Tibial nerve (tissue), 4 donors: ENCODE data around the gene TYMS.

Source experiments
- EP300 ChIP-seq, 2 donors: sonication (generic); formaldehyde crosslinking; IDR thresholded peaks; one replicate each; pipeline ENCODE4 v1.6.1; 2017; ENCODE audit warnings: antibody characterized with exemption in 2 of 2, mild to moderate bottlenecking in 1 of 2
- POLR2A ChIP-seq, 2 donors: fragments of 450-650 bp; IDR thresholded peaks; one replicate each; pipeline ENCODE4 v1.6.1; 2017; ENCODE audit warnings: antibody characterized with exemption in 2 of 2, mild to moderate bottlenecking in 2 of 2, moderate library complexity in 2 of 2
- TF ChIP-seq, protein P1 (sequence below), 5 experiments: fragments of 200-600 bp in 3 of 5; fragments of 450-650 bp in 2 of 5; sonication (generic) in 3 of 5; IDR thresholded peaks; one replicate each; pipeline ENCODE4 v1.5.1; 2016 to 2019; ENCODE audit warnings: antibody characterized with exemption in 5 of 5, mild to moderate bottlenecking in 3 of 5, moderate library complexity in 2 of 5

DNA sequence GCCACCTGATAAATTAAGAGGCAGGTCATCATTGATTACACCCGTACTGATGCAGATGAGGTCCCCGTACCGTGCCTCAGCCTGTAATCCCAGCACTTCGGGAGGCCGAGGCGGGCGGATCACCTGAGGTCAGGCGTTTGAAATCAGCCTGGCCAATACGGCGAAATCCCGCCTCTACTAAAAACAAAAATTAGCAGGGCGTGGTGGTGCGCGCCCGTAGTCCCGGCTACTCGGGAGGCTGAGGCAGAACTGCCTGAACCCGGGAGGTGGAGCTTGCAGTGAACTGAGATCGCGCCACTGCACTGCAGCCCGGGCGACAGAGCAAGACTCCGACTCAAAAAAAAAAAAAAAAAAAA lies 55.7 kb downstream of the TYMS start:
- no peak for TF ChIP-seq POLR2A (IDR thresholded peaks at IDR 0.05)
- TF ChIP-seq, protein P1, sequence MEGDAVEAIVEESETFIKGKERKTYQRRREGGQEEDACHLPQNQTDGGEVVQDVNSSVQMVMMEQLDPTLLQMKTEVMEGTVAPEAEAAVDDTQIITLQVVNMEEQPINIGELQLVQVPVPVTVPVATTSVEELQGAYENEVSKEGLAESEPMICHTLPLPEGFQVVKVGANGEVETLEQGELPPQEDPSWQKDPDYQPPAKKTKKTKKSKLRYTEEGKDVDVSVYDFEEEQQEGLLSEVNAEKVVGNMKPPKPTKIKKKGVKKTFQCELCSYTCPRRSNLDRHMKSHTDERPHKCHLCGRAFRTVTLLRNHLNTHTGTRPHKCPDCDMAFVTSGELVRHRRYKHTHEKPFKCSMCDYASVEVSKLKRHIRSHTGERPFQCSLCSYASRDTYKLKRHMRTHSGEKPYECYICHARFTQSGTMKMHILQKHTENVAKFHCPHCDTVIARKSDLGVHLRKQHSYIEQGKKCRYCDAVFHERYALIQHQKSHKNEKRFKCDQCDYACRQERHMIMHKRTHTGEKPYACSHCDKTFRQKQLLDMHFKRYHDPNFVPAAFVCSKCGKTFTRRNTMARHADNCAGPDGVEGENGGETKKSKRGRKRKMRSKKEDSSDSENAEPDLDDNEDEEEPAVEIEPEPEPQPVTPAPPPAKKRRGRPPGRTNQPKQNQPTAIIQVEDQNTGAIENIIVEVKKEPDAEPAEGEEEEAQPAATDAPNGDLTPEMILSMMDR (IDR thresholded peaks at IDR 0.05): no peak
- no peak for TF ChIP-seq EP300 (IDR thresholded peaks at IDR 0.05)
